GM23338 (cell line): ENCODE data around the gene LNX2. TPM values are rescaled to one million over a fixed set of nuclear protein-coding genes. Genes with fewer than 3 reads are reported as not detected.

Source experiments
- ATAC-seq: fragments of 200-7000 bp; cut with Tn5 transposase; 3 replicates; pipeline ENCODE4 v1.9.1; 2020
- DNase-seq: peaks from one replicate; pipeline ENCODE4 v3.0.0-alpha.2; 2015; ENCODE audit warnings: low spot score
- H2AFZ ChIP-seq: fragments of 200-600 bp; sonication (generic); 2 replicates; pipeline ENCODE4 v1.8.0; 2016; ENCODE audit warnings: antibody characterized with exemption, mild to moderate bottlenecking, moderate library complexity
- H3F3A ChIP-seq: fragments of 200-600 bp; sonication (generic); replicated peaks from 2 replicates; pipeline ENCODE4 v1.8.0; 2017; ENCODE audit warnings: antibody characterized with exemption, mixed run types, low read depth
- H3K27ac ChIP-seq: fragments of 200-600 bp; sonication (generic); 2 replicates; pipeline ENCODE4 v1.6.1; 2016; ENCODE audit warnings: low read depth
- H3K27me3 ChIP-seq: fragments of 200-600 bp; sonication (generic); 2 replicates; pipeline ENCODE4 v1.8.0; 2016; ENCODE audit warnings: mild to moderate bottlenecking, mixed run types, moderate library complexity; ENCODE audit not compliant: insufficient read depth
- H3K36me3 ChIP-seq: fragments of 200-600 bp; sonication (generic); 2 replicates; pipeline ENCODE4 v1.8.0; 2016; ENCODE audit warnings: mild to moderate bottlenecking; ENCODE audit not compliant: insufficient read depth
- H3K4me1 ChIP-seq: fragments of 200-600 bp; sonication (generic); 2 replicates; pipeline ENCODE4 v1.8.0; 2016; ENCODE audit warnings: mild to moderate bottlenecking, moderate library complexity; ENCODE audit not compliant: insufficient read depth
- H3K4me2 ChIP-seq: fragments of 200-600 bp; sonication (generic); 2 replicates; pipeline ENCODE4 v1.7.1; 2017; ENCODE audit warnings: mixed run types
- H3K4me3 ChIP-seq: fragments of 200-600 bp; sonication (generic); 2 replicates; pipeline ENCODE4 v1.6.1; 2016; ENCODE audit warnings: mixed run types
- H3K79me2 ChIP-seq: fragments of 200-600 bp; sonication (generic); replicated peaks from 2 replicates; pipeline ENCODE4 v1.8.0; 2017; ENCODE audit warnings: mild to moderate bottlenecking; ENCODE audit not compliant: insufficient read depth
- H3K9me2 ChIP-seq: fragments of 200-600 bp; sonication (generic); 2 replicates; pipeline ENCODE4 v1.8.0; 2017; ENCODE audit not compliant: insufficient read depth
- H4K20me1 ChIP-seq: fragments of 200-600 bp; sonication (generic); replicated peaks from 2 replicates; pipeline ENCODE4 v1.8.0; 2017; ENCODE audit warnings: mild to moderate bottlenecking; ENCODE audit not compliant: insufficient read depth
- H3K27ac Mint-ChIP-seq: 2 replicates; pipeline ENCODE4 v1.8.0; 2020; ENCODE audit warnings: inconsistent platforms, mild to moderate bottlenecking, moderate library complexity, mixed read lengths
- H3K27me3 Mint-ChIP-seq: 3 replicates; pipeline ENCODE4 v1.8.0; 2022; ENCODE audit warnings: low read depth, mild to moderate bottlenecking, moderate library complexity, mixed read lengths, inconsistent platforms; ENCODE audit not compliant: insufficient read depth, poor library complexity
- H3K36me3 Mint-ChIP-seq: 3 replicates; pipeline ENCODE4 v1.8.0; 2021; ENCODE audit warnings: low read depth, mild to moderate bottlenecking, inconsistent platforms, moderate library complexity, mixed read lengths
- H3K4me1 Mint-ChIP-seq: 3 replicates; pipeline ENCODE4 v1.8.0; 2020; ENCODE audit warnings: mild to moderate bottlenecking, inconsistent platforms, mixed read lengths
- H3K4me3 Mint-ChIP-seq: 3 replicates; pipeline ENCODE4 v1.8.0; 2021; ENCODE audit warnings: moderate library complexity, mild to moderate bottlenecking, inconsistent platforms, mixed read lengths
- H3K9me3 Mint-ChIP-seq: 3 replicates; pipeline ENCODE4 v1.8.0; 2020; ENCODE audit warnings: moderate library complexity, mild to moderate bottlenecking, inconsistent platforms, mixed read lengths
- EZH2 ChIP-seq: fragments of 200-600 bp; sonication (generic); IDR thresholded peaks from one replicate; pipeline ENCODE4 v1.8.0; 2017; ENCODE audit warnings: antibody characterized with exemption, mild to moderate bottlenecking, low read depth; ENCODE audit not compliant: unreplicated experiment
- REST ChIP-seq: IDR thresholded peaks from one replicate; pipeline ENCODE4 v1.6.1; 2018; ENCODE audit warnings: antibody characterized with exemption; ENCODE audit not compliant: unreplicated experiment
- ZNF114 ChIP-seq: fragments of 250-450 bp; sonication (Bioruptor Pico); IDR thresholded peaks from 2 replicates; pipeline ENCODE4 v1.5.0; 2020; ENCODE audit warnings: mild to moderate bottlenecking, moderate library complexity
- polyA plus RNA-seq: library from polyadenylated mRNA; unstranded; fragments of >200 nt; fragmentation: Nextera tagmentation; extraction: Ambion mirVana; gene quantifications from 2 replicates; pipeline ENCODE4 v1.2.1, GENCODE V29; 2016
- total RNA-seq: library from RNA; depleted of rRNA; stranded (reverse); fragments of >200 nt; shearing (Covaris generic); gene quantifications from 2 replicates; pipeline ENCODE4 v1.2.3, GENCODE V29; 2014
- TF ChIP-seq, protein P1 (sequence below), 2 experiments: fragments of 200-600 bp in 1 of 2; sonication (generic) in 1 of 2; conservative IDR thresholded peaks; 2 replicates each; pipeline versions ENCODE4 v1.5.1 to v1.6.1; 2016 to 2017; ENCODE audit warnings: antibody characterized with exemption in 2 of 2, low read depth in 2 of 2, mild to moderate bottlenecking in 2 of 2, moderate library complexity in 1 of 2
- TF ChIP-seq, protein P2 (sequence below): IDR thresholded peaks from 2 replicates; pipeline ENCODE4 v1.6.1; 2016; ENCODE audit warnings: antibody characterized with exemption

The LNX2 gene
- total and polyA plus RNA-seq, 2 experiments from 2014 or later = 3.7 to 18.0 TPM

DNA sequence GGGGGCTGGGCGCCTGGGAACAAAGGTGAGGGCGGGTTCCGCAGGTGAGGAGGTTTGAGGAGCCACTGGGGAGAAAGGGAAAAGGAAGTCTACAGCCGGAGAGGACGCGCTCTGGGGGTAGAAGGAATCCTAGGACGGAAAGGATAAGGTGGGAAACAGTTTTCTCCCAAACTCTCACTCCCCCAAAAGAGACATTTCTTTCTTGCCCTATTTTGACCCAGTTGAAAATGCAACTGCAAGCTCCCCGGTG, 712 bp upstream of the LNX2 start:
- ATAC-seq = no peak
- no peaks in the 10 kb centered on the region for H3F3A ChIP-seq

More for the DNA sequence above, 712 bp upstream of the LNX2 start:
- H3K79me2 ChIP-seq = peaks cover 83% of the 10 kb centered on the region
- peak overlapping the region; percentile 67 for H2AFZ ChIP-seq
- H3K4me1 ChIP-seq = peaks cover 46% of the 10 kb centered on the region
- peaks cover 2% of the 10 kb centered on the region; the same call in 1 of the 3 replicates for H3K9me3 Mint-ChIP-seq
- no peak for TF ChIP-seq REST
- TF ChIP-seq ZNF114 (CRISPR knock-in tag) = no peak
- no peak for TF ChIP-seq EZH2
- TF ChIP-seq, protein P1, sequence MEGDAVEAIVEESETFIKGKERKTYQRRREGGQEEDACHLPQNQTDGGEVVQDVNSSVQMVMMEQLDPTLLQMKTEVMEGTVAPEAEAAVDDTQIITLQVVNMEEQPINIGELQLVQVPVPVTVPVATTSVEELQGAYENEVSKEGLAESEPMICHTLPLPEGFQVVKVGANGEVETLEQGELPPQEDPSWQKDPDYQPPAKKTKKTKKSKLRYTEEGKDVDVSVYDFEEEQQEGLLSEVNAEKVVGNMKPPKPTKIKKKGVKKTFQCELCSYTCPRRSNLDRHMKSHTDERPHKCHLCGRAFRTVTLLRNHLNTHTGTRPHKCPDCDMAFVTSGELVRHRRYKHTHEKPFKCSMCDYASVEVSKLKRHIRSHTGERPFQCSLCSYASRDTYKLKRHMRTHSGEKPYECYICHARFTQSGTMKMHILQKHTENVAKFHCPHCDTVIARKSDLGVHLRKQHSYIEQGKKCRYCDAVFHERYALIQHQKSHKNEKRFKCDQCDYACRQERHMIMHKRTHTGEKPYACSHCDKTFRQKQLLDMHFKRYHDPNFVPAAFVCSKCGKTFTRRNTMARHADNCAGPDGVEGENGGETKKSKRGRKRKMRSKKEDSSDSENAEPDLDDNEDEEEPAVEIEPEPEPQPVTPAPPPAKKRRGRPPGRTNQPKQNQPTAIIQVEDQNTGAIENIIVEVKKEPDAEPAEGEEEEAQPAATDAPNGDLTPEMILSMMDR (conservative IDR thresholded peaks at IDR 0.05; ENCODE audit: low read depth in 2 of 2) = no peak
- TF ChIP-seq, protein P2, sequence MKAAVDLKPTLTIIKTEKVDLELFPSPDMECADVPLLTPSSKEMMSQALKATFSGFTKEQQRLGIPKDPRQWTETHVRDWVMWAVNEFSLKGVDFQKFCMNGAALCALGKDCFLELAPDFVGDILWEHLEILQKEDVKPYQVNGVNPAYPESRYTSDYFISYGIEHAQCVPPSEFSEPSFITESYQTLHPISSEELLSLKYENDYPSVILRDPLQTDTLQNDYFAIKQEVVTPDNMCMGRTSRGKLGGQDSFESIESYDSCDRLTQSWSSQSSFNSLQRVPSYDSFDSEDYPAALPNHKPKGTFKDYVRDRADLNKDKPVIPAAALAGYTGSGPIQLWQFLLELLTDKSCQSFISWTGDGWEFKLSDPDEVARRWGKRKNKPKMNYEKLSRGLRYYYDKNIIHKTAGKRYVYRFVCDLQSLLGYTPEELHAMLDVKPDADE = no peak; the same call in 1 of the 2 replicates
- H3K4me3 ChIP-seq = peak overlapping the region; percentile 99
- no peaks in the 10 kb centered on the region for H3K9me2 ChIP-seq
- DNase-seq = no peak
- H3K27me3 ChIP-seq = no peaks in the 10 kb centered on the region
- peak overlapping the region; percentile 97 for H3K27ac ChIP-seq
- H3K27ac Mint-ChIP-seq = peak overlapping the region; percentile 99
- peak overlapping the region; percentile 92 for H3K4me3 Mint-ChIP-seq
- H4K20me1 ChIP-seq = peaks cover 50% of the 10 kb centered on the region
- peaks cover 3% of the 10 kb centered on the region for H3K27me3 Mint-ChIP-seq
- peaks cover 36% of the 10 kb centered on the region for H3K36me3 Mint-ChIP-seq
- peaks cover 56% of the 10 kb centered on the region for H3K4me1 Mint-ChIP-seq
- H3K4me2 ChIP-seq = peak overlapping the region; percentile 82
- peaks cover 14% of the 10 kb centered on the region; the same call in 1 of the 2 replicates for H3K36me3 ChIP-seq
